ENCODE results near the gene CLMN.

- no peak for TF ChIP-seq CTCF (IDR thresholded peaks at IDR 0.05 in 2 of 3, conservative IDR thresholded peaks at IDR 0.05 in 1 of 3; ENCODE audit: insufficient read depth in 2 of 3, low read depth in 1 of 3, low read length in 3 of 3)
- TF ChIP-seq POLR2A (conservative IDR thresholded peaks at IDR 0.05), result no peak
- TF ChIP-seq ZNF121 (CRISPR knock-in tag; conservative IDR thresholded peaks at IDR 0.05), result no peak
- no peak for TF ChIP-seq EZH2 (IDR thresholded peaks at IDR 0.05; ENCODE audit: borderline replicate concordance, low read depth, low read length)
- no peak for TF ChIP-seq KDM2B (CRISPR knock-in tag; IDR thresholded peaks at IDR 0.05)
- TF ChIP-seq CREB1 (IDR thresholded peaks at IDR 0.05), result no peak
- no peak for TF ChIP-seq CREB1 (CRISPR knock-in tag; IDR thresholded peaks at IDR 0.05)
- TF ChIP-seq JUN (IDR thresholded peaks at IDR 0.05; ENCODE audit: borderline replicate concordance, low read depth, low read length), result no peak
- TF ChIP-seq JUN (CRISPR knock-in tag; IDR thresholded peaks at IDR 0.05; ENCODE audit: borderline replicate concordance), result no peak
- TF ChIP-seq RNF219 (CRISPR knock-in tag; IDR thresholded peaks at IDR 0.05), result no peak
- no peak for TF ChIP-seq POLR2H (tag; IDR thresholded peaks at IDR 0.05; ENCODE audit: low read depth)
These were observed 115.0 kb downstream of the CLMN start for GRCh38 chr14:95204705-95205104.

Data from K562 (cell line).